K562 (cell line): ENCODE results near the gene CUX1. TPM values are rescaled to one million over a fixed set of nuclear protein-coding genes. Genes with fewer than 3 reads are reported as not detected.

Experiments used
- ARID1B ChIP-seq: fragments of 450-650 bp; IDR thresholded peaks from 2 replicates; pipeline ENCODE4 v1.6.1; 2016; ENCODE audit warnings: antibody characterized with exemption, mild to moderate bottlenecking, inconsistent platforms
- COPS2 ChIP-seq: fragments of 450-650 bp; conservative IDR thresholded peaks from 2 replicates; pipeline ENCODE4 v1.6.1; 2016; ENCODE audit warnings: mild to moderate bottlenecking, moderate library complexity
- CREBBP ChIP-seq: IDR thresholded peaks from one replicate; pipeline ENCODE4 v1.6.1; 2012; ENCODE audit warnings: low read depth, mild to moderate bottlenecking, control low read depth, inconsistent platforms, low read length
- ELF4 ChIP-seq: fragments of 450-650 bp; formaldehyde crosslinking; IDR thresholded peaks from 2 replicates; pipeline ENCODE4 v1.4.0; 2022; ENCODE audit warnings: missing genetic modification characterization
- EP300 ChIP-seq: IDR thresholded peaks from 2 replicates; pipeline ENCODE4 v1.6.1; 2012; ENCODE audit warnings: low read length, improper control_type of control experiment
- GATAD2A ChIP-seq: fragments of 450-650 bp; IDR thresholded peaks from 2 replicates; pipeline ENCODE4 v1.6.1; 2017
- GTF2A2 ChIP-seq: IDR thresholded peaks from 2 replicates; pipeline ENCODE4 v1.6.1; 2016; ENCODE audit warnings: mild to moderate bottlenecking, missing genetic modification characterization, missing compliant biosample characterization
- HDAC1 ChIP-seq, 2 experiments: fragments of 450-650 bp; IDR thresholded peaks; 2 replicates each; pipeline ENCODE4 v1.6.1; 2016 to 2017; ENCODE audit warnings: inconsistent platforms in 1 of 2, mild to moderate bottlenecking in 1 of 2, moderate library complexity in 1 of 2
- HES1 ChIP-seq: fragments of 450-650 bp; IDR thresholded peaks from 2 replicates; pipeline ENCODE4 v1.6.1; 2016; ENCODE audit warnings: low read depth, mild to moderate bottlenecking, moderate library complexity
- HMG20A ChIP-seq: fragments of 450-650 bp; formaldehyde crosslinking; conservative IDR thresholded peaks from 2 replicates; pipeline ENCODE4 v1.4.0; 2020; ENCODE audit warnings: mild to moderate bottlenecking, mixed read lengths
- LCOR ChIP-seq: sonication (generic); formaldehyde crosslinking; IDR thresholded peaks from 2 replicates; pipeline ENCODE4 v1.8.0; 2022; ENCODE audit warnings: mild to moderate bottlenecking, missing genetic modification reagents
- NCOA6 ChIP-seq: fragments of 450-650 bp; IDR thresholded peaks from 2 replicates; pipeline ENCODE4 v1.6.1; 2017; ENCODE audit warnings: mild to moderate bottlenecking
- NFE2 ChIP-seq: IDR thresholded peaks from 2 replicates; pipeline ENCODE4 v1.6.1; 2014; ENCODE audit warnings: antibody characterized with exemption, low read depth
- SMAD2 ChIP-seq: fragments of 150-350 bp; IDR thresholded peaks from 2 replicates; pipeline ENCODE4 v1.6.1; 2014; ENCODE audit warnings: low read depth, mild to moderate bottlenecking, low read length
- SMARCC2 ChIP-seq: fragments of 450-650 bp; IDR thresholded peaks from 2 replicates; pipeline ENCODE4 v1.6.1; 2017; ENCODE audit warnings: antibody characterized with exemption, moderate library complexity, mild to moderate bottlenecking, low read depth
- TCF3 ChIP-seq: sonication (generic); formaldehyde crosslinking; IDR thresholded peaks from 2 replicates; pipeline ENCODE4 v1.4.0; 2020; ENCODE audit warnings: mild to moderate bottlenecking, missing genetic modification reagents
- TFE3 ChIP-seq: fragments of 450-650 bp; formaldehyde crosslinking; IDR thresholded peaks from 2 replicates; pipeline ENCODE4 v1.4.0; 2020; ENCODE audit warnings: mild to moderate bottlenecking, mixed read lengths
- TSHZ1 ChIP-seq: fragments of 250-450 bp; sonication (Bioruptor Pico); IDR thresholded peaks from 2 replicates; pipeline ENCODE4 v1.4.0; 2020; ENCODE audit warnings: mild to moderate bottlenecking, moderate library complexity
- XRCC5 ChIP-seq: fragments of 200-400 bp; formaldehyde crosslinking; IDR thresholded peaks from 2 replicates; pipeline ENCODE4 v1.6.1; 2017; ENCODE audit warnings: low read depth, mild to moderate bottlenecking, low read length
- YY1 ChIP-seq, 3 experiments: IDR thresholded peaks; 2 replicates each; pipeline ENCODE4 v1.6.1; 2011; ENCODE audit warnings: low read length in 2 of 3, mild to moderate bottlenecking in 2 of 3, moderate library complexity in 2 of 3, borderline replicate concordance in 1 of 3, control low read depth in 1 of 3, low read depth in 1 of 3; ENCODE audit not compliant: insufficient read depth in 3 of 3, insufficient replicate concordance in 2 of 3, control insufficient read depth in 1 of 3, insufficient read length in 1 of 3; ENCODE audit errors: extremely low read depth in 1 of 3
- ZFP1 ChIP-seq: fragments of 450-650 bp; formaldehyde crosslinking; IDR thresholded peaks from 2 replicates; pipeline ENCODE4 v1.4.0; 2020; ENCODE audit warnings: mild to moderate bottlenecking, mixed read lengths
- ZNF146 ChIP-seq: IDR thresholded peaks from one replicate; pipeline ENCODE4 v1.6.1; 2018; ENCODE audit warnings: missing compliant biosample characterization; ENCODE audit not compliant: unreplicated experiment
- ZNF277 ChIP-seq: fragments of 250-450 bp; sonication (Bioruptor Pico); IDR thresholded peaks from 2 replicates; pipeline ENCODE4 v1.8.0; 2022; ENCODE audit warnings: inconsistent platforms, mild to moderate bottlenecking, moderate library complexity, borderline replicate concordance
- ZNF3 ChIP-seq: fragments of 250-450 bp; sonication (Bioruptor Pico); IDR thresholded peaks from 2 replicates; pipeline ENCODE4 v1.5.0; 2021; ENCODE audit warnings: mild to moderate bottlenecking, moderate library complexity
- polyA plus RNA-seq, 8 experiments: library from polyadenylated mRNA; depleted of rRNA in 4 of 8; stranded (reverse) in 5 of 8; unstranded in 3 of 8; fragments of >200 nt; fragmentation: Nextera tagmentation in 2 of 8; fragmentation: Illumina TruSeq in 1 of 8; extraction: Ambion mirVana in 2 of 8; extraction: Trizol in 1 of 8; gene quantifications; 2 replicates each; pipeline versions ENCODE4 v1.2.1 to v1.2.3, GENCODE V29; 2011 to 2014; ENCODE audit warnings: inconsistent platforms in 1 of 8, missing spikeins in 1 of 8
- total RNA-seq, 7 experiments: library from RNA; depleted of rRNA in 6 of 7; stranded (reverse); fragments of >200 nt in 6 of 7; fragmentation: Illumina TruSeq in 2 of 7; extraction: Trizol in 2 of 7; gene quantifications; 2 replicates each; pipeline versions ENCODE4 v1.2.1 to v1.2.3, GENCODE V29; 2011 to 2021; ENCODE audit warnings: low replicate concordance in 1 of 7

Gene CUX1
- total and polyA plus RNA-seq, 9 of the 15 experiments (the other 6 are each of a cell fraction or from before 2014, with no cell fraction given) = 3.6 to 55.3 (median 25.2) TPM

GRCh38 chr7:101913851-101914250 lies 96.4 kb downstream of the CUX1 start (continued):
- TF ChIP-seq SMARCC2 = peak; percentile 85; the same call in 1 of the 2 replicates
- TF ChIP-seq ZNF277 (CRISPR knock-in tag) = no peak
- TF ChIP-seq ZNF146 (CRISPR knock-in tag) = no peak
- peak in 1 of 2 experiments; percentile 91; a peak in 2 of 4 replicates for TF ChIP-seq HDAC1 (IDR thresholded peaks at IDR 0.05)
- no peak for TF ChIP-seq YY1 (IDR thresholded peaks at IDR 0.05; ENCODE audit: borderline replicate concordance in 1 of 3, control insufficient read depth in 1 of 3, extremely low read depth in 1 of 3, insufficient read depth in 3 of 3, insufficient read length in 1 of 3, insufficient replicate concordance in 2 of 3, low read depth in 1 of 3, low read length in 2 of 3)
- no peak for TF ChIP-seq NCOA6
- TF ChIP-seq NFE2 = no peak
- TF ChIP-seq GATAD2A = peak; percentile 68; the same call in 1 of the 2 replicates
- TF ChIP-seq TCF3 (CRISPR knock-in tag) = peak; percentile 87
- no peak for TF ChIP-seq GTF2A2 (tag)
- TF ChIP-seq ARID1B = peak; percentile 91
- peak; percentile 59; the same call in 1 of the 2 replicates for TF ChIP-seq HES1
- no peak for TF ChIP-seq CREBBP
- no peak for TF ChIP-seq COPS2
- TF ChIP-seq SMAD2 = no peak
- TF ChIP-seq LCOR = peak; percentile 66; the same call in 1 of the 2 replicates
- no peak for TF ChIP-seq HMG20A (CRISPR knock-in tag)
- no peak for TF ChIP-seq XRCC5
- TF ChIP-seq ELF4 (CRISPR knock-in tag) = peak; percentile 65; the same call in 1 of the 2 replicates
- no peak for TF ChIP-seq TSHZ1 (CRISPR knock-in tag)
- no peak for TF ChIP-seq ZFP1 (CRISPR knock-in tag)
- peak; percentile 85; the same call in 1 of the 2 replicates for TF ChIP-seq EP300
- TF ChIP-seq ZNF3 (CRISPR knock-in tag) = no peak
- no peak for TF ChIP-seq TFE3 (CRISPR knock-in tag)
